T-helper 2 cell treated with Interferon-gamma antibody and Interleukin-4, amounts not matched to agents 5 μg/mL and 100 μg/mL, for 36 hours (primary cell): Measurements from ENCODE around the gene MFRP.

Source experiments
- DNase-seq: peaks from one replicate; pipeline ENCODE4 v3.0.0; 2021; ENCODE audit warnings: low spot score
- H3K27ac Mint-ChIP-seq: one replicate; pipeline ENCODE4 v1.8.0; 2021; ENCODE audit warnings: mild to moderate bottlenecking, mixed read lengths
- H3K27me3 Mint-ChIP-seq: one replicate; pipeline ENCODE4 v1.8.0; 2021; ENCODE audit warnings: low read depth, mixed read lengths
- H3K36me3 Mint-ChIP-seq: one replicate; pipeline ENCODE4 v1.8.0; 2021; ENCODE audit warnings: low read depth, mixed read lengths
- H3K4me1 Mint-ChIP-seq: one replicate; pipeline ENCODE4 v1.8.0; 2021; ENCODE audit warnings: low read depth, mixed read lengths
- H3K4me3 Mint-ChIP-seq: one replicate; pipeline ENCODE4 v1.8.0; 2022; ENCODE audit warnings: mild to moderate bottlenecking, moderate library complexity, mixed read lengths
- H3K9me3 Mint-ChIP-seq: one replicate; pipeline ENCODE4 v1.8.0; 2021; ENCODE audit warnings: mixed read lengths

The MFRP gene

DNA sequence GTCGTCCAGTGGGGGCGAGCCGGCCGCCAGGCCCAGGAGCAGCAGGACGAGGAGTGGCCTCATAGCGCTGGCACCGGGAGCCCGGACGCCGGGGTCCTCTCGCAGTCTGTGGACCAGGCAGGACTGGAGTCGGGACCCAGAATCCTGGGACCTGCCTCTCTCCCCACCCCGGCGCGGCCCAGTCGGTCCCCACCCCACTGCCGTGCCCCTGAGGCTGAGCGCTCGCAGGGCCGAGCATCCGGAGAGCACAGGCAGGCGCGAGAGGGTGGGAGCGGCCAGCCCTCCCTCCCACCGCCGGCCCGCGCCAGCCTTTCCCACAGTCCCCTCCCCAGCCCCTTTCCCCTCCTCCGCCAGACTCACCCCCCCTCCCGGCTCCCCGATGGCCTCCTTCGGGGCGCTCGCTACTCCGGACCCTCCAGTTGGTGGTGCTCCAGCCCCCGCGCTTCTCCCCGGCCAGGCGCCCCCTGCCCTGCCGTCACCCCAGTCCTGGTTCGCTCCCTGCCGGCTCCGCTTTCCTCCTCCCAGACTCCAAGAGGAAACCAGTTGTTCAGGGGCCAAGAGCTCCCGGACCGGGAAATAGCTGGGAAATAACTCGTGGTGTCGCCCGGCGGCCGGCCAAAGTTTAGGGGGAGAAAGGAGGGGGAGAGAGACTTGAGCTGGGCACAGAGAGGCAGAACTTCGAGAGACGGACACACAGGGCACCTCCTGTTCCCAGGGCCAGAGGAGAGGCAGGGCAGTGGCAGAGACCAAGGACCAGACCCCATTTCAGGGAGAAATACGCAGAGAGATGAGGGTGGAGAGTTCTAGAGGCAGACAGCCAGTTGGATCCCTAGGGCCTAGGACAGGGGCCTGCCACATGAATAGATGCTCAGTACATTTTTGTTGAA, 5.9 kb downstream of the MFRP start, which contains the start of gene C1QTNF5:
Gene C1QTNF5 (minus strand): TSS at position 549 of the 887 bp plus-strand sequence. CDS start 486 bp downstream, at position 63.
- no peak within 1 kb of the TSS for H3K4me3 Mint-ChIP-seq
- no peak within 1 kb of the TSS for H3K27ac Mint-ChIP-seq
- DNase-seq, result no peak
- H3K4me1 Mint-ChIP-seq, result peaks cover 23% of the 10 kb centered on the region
- no peaks in the 10 kb centered on the region for H3K9me3 Mint-ChIP-seq
- peaks cover 39% of the 10 kb centered on the region for H3K27me3 Mint-ChIP-seq
- H3K36me3 Mint-ChIP-seq, result peaks cover 16% of the 10 kb centered on the region

DNA sequence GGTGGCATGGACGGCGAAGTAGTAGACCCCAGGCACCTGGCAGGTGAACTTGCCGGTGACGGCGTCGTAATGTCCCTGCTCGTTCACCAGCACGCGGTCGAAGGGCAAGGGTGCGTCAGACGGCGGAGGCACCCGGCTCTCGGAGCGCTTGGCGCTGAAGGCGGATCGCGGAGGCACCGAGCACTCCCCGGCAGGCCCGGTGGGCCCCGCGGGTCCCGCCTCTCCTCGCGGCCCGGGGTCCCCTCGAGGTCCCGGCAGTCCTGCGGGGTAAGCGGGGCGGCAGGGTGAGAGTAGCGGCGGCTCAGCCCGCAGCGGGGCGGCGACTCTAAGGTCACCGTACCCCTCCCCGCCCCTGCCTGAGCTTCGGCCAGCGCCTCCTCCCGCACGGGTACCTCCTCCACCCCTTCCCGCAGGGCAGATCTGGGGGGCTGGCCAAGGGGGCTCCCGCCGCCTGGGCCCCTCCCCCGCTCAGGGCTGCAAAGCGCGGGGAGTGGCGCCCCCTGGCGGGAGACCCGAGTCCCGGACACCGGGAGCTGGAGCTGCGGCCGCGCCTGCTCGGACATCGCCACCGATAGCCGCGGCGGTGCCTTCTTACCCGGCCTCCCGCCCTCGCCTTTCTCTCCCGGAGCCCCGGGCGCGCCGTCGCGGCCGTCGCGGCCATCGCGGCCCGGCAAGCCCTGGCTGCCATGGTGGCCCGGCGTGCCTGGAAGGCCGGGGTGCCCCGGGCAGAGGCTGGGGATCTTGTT, 6.7 kb downstream of the MFRP start:
- Mint-ChIP-seq H3K4me1 (peaks cover 30% of the 10 kb centered on the region), H3K27me3 (peaks cover 35% of the 10 kb centered on the region), H3K36me3 (peaks cover 16% of the 10 kb centered on the region), H3K9me3 (no peaks in the 10 kb centered on the region), H3K4me3 (peak overlapping the region; percentile 50), H3K27ac (no peak overlapping the region)
- DNase-seq, result peak; percentile 41

DNA sequence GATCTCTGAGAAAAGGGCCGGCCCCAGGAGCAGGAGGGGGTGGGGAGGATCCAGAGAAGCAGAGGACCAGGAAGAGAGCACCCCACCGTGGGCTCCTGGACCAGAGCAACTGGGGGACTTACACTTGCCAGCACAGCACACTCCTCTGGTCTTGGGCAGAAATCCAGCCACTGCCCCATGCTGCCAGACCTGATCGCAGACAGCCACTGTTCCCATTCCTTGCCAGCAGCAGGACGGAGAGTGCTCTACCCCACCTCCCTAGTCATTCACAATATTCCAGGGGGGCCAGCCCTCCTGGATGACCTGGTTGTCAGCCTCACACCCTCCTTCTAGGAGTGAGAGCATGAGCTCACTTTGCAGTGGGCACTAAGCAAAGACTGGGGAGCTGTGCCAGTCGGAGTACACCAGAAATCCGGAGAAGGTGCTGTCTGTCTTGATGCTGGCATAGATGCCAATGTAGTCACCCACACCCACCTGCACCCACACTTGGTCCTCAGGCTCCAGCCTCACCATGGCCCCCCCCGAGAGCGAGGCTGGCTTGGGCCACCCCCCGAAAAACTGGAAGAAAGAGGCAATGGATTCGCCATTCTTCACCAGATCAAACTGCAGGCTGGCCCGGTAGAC, 7.4 kb downstream of the MFRP start:
- H3K36me3 Mint-ChIP-seq, result peaks cover 16% of the 10 kb centered on the region
- peaks cover 35% of the 10 kb centered on the region for H3K27me3 Mint-ChIP-seq
- peaks cover 30% of the 10 kb centered on the region for H3K4me1 Mint-ChIP-seq
- H3K9me3 Mint-ChIP-seq, result no peaks in the 10 kb centered on the region
- H3K4me3 Mint-ChIP-seq, result peak overlapping the region; percentile 50
- DNase-seq, result no peak
- no peak overlapping the region for H3K27ac Mint-ChIP-seq

DNA sequence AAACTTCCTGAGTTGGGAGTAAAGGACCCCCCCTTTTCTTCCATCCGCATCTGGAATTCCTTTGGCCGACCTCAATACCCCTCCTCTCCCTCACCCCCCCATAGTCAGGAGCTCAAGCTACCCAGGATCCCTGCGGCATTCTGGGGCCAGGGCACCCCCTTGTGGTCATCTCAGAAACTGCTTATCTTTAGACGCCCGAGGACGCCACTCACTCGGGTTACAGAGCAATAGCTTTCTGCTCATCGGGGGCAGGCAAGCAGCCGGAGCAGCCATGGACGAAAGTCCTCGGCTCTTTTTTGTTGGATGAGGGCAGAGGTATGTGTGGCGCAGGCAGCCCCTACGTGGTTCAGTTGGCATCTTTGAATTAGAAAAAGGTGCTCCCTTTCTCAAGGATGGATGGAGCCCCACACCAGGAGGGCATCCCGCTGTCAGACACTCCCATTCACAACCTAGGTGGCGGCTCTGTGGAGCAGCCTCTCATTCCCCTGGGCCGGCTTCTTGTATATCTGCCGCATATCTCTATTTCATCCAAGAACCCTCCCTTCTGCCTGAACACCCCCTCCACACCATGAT, 8.1 kb downstream of the MFRP start:
- H3K9me3 Mint-ChIP-seq, result no peaks in the 10 kb centered on the region
- peaks cover 16% of the 10 kb centered on the region for H3K36me3 Mint-ChIP-seq
- H3K4me3 Mint-ChIP-seq, result peak overlapping the region; percentile 59
- peak; percentile 60 for DNase-seq
- H3K27ac Mint-ChIP-seq, result no peak overlapping the region
- H3K27me3 Mint-ChIP-seq, result peaks cover 32% of the 10 kb centered on the region
- H3K4me1 Mint-ChIP-seq, result peaks cover 32% of the 10 kb centered on the region

DNA sequence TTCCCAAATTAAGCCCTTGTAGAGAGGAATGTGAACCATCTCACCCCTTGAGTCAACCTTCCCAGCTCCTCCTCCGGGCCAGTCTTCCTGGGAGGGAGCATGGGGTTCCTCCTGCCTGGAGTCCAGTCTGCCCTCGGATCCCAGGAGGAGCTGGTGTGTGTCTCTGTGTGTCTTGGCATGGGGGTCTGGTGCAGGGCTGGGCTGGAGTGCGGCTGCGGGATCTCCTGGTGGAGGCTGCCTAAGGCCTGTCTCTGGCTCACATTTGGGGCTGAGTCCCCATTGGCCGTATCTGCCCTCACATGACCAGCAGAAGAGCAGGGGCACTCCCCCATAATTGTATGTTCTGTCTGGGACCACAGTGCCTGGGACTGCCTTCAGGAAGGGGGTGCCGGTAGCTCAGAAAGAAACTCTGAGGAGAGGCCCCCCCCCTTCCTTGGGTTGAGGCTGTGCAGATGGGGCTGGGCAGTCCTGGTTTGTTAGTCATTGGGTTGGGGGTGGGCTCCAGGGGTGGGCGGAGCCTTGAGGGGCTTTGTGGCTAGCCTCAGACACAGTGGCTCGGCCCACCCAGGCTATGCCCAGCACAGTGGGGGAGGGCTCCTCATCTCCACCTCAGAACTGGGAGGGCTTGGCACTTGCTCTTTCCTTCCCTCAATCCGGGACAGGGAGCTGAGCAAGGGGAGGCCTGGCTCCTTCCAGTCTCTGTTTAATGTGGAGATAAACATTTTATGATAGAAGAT, 8.8 kb downstream of the MFRP start:
- no peak for DNase-seq
- Mint-ChIP-seq H3K27ac (no peak overlapping the region), H3K9me3 (no peaks in the 10 kb centered on the region), H3K36me3 (peaks cover 16% of the 10 kb centered on the region), H3K4me3 (no peak overlapping the region), H3K27me3 (peaks cover 27% of the 10 kb centered on the region), H3K4me1 (peaks cover 34% of the 10 kb centered on the region)

DNA sequence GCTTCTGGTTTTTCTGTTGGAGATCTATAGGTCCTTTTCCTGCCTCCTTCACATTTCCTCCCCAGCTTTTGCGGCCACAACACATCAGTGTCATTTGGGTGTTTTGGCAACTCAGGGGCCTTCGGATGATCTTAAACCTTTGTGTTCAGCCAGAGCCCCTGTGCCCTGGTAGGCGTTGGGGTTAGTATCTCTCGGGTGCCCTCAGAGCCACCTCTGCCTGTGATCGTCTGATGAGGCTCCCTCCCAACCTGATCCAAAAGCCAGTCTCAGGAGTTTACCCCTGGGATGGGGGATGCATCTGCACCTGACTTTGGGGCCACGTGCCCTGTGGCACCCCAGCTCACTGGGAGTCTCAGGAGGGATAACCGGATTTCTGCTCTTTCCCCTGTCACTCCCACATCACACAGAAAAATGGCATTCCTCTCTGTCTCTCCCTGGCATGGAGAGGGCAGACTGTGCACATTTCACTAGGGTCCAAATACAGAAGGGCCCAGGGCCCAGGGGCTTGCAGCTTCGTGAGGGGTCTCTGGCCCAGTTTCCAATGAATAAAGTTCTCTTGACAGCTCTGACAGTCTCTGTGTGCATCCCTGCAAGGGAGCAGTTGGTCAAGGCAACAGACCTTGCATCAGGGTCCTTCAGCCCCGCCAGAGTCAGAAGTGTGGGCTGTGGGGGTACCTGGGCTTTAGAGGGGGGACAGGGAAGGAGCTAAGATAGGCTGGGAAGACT, 9.6 kb downstream of the MFRP start:
- H3K36me3 Mint-ChIP-seq, result peaks cover 16% of the 10 kb centered on the region
- H3K27ac Mint-ChIP-seq, result no peak overlapping the region
- peaks cover 34% of the 10 kb centered on the region for H3K4me1 Mint-ChIP-seq
- H3K9me3 Mint-ChIP-seq, result no peaks in the 10 kb centered on the region
- H3K27me3 Mint-ChIP-seq, result peaks cover 23% of the 10 kb centered on the region
- H3K4me3 Mint-ChIP-seq, result peak overlapping the region; percentile 60
- DNase-seq, result no peak

DNA sequence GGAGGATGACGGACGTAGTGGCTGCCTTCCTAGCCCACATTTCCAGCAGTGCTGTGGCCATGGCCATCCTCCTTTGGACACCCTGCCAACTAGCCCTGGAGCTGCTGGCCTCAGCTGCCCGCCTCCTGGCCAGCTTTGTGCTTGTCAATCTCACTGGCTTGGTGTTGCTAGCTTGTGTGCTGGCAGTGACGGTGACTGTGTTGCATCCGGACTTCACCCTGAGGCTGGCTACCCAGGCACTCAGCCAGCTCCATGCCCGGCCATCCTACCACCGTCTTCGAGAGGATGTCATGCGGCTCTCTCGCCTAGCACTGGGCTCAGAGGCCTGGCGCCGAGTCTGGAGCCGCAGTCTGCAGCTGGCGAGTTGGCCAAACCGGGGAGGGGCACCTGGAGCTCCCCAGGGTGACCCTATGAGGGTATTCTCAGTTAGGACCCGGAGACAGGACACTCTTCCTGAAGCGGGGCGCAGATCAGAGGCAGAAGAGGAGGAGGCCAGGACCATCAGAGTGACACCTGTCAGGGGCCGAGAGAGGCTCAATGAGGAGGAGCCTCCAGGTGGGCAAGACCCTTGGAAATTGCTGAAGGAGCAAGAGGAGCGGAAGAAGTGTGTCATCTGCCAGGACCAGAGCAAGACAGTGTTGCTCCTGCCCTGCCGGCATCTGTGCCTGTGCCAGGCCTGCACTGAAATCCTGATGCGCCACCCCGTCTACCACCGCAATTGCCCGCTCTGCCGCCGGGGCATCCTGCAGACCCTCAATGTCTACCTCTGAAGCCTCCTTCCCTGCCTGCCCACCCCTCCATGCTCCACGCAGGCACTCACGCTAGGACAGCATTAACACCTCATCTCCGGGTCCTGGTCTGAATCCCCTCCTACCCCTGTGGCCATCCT, 10.6 kb downstream of the MFRP start:
- peak overlapping the region; percentile 99 for H3K4me3 Mint-ChIP-seq
- H3K4me1 Mint-ChIP-seq, result peaks cover 29% of the 10 kb centered on the region
- DNase-seq, result no peak
- peak overlapping the region; percentile 100 for H3K27ac Mint-ChIP-seq
- no peaks in the 10 kb centered on the region for H3K9me3 Mint-ChIP-seq
- peaks cover 16% of the 10 kb centered on the region for H3K36me3 Mint-ChIP-seq
- peaks cover 15% of the 10 kb centered on the region for H3K27me3 Mint-ChIP-seq

DNA sequence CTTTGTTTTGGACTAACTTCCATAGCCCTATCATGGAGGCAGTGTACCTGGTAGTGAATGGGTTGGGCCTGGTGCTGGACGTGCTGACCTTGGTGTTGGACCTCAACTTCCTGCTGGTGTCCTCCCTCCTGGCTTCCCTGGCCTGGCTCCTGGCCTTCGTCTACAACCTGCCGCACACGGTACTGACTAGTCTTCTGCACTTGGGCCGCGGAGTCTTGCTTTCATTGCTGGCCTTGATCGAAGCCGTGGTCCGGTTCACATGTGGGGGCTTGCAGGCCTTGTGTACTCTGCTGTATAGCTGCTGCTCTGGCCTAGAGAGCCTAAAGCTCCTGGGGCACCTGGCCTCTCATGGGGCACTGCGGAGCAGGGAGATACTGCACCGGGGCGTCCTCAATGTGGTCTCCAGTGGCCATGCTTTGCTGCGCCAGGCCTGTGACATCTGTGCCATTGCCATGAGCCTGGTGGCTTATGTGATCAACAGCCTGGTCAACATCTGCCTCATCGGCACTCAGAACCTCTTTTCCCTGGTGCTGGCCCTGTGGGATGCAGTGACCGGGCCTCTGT, 11.3 kb downstream of the MFRP start:
- Mint-ChIP-seq H3K27me3 (peaks cover 18% of the 10 kb centered on the region), H3K36me3 (peaks cover 16% of the 10 kb centered on the region), H3K9me3 (no peaks in the 10 kb centered on the region), H3K4me1 (peaks cover 32% of the 10 kb centered on the region), H3K4me3 (peak overlapping the region; percentile 99), H3K27ac (peak overlapping the region; percentile 100)
- no peak for DNase-seq

DNA sequence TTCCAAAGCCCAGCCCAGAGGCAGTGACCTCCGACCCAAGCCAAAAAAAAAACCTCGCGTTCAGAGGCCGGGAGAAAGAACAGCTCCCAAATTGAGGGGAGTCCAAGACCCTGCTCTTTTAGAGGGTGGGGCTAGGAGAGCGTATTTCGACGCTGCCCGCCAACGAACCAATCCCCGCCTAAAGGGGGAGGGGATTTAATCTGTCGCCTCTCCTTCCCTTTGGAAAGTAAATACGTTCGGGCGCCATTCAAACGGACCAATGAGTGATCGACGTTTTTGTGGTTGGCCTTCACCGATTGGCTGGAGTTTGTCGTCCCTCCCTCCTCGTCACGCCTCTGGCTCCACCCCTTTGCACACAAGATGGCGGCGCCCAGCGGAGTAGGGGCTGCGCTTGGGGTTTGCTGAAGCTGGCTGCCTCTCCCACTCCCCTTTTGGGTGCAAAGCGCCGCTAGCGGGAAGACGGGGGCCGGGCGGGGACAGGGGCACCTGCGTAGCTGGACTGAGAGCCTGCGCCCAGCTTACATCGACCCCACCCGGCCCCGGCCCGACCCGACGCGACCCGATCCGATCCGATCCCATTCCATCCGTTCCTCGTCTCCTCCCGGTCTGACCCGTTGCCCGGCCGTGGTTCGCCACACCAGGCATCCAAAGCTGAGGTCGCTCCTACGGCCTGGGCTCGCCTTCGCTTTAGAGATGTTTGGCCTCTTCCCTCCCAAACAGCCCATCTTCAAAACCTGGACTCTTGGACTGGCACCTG, 12.2 kb downstream of the MFRP start, which contains the start of gene RNF26:
Gene RNF26 (plus strand): TSS at position 354 of the 757 bp plus-strand sequence. CDS start 596 bp downstream, outside the sequence.
- H3K4me3 Mint-ChIP-seq, result peak within 1 kb of the TSS; percentile 99
- H3K9me3 Mint-ChIP-seq, result no peaks in the 10 kb centered on the region
- DNase-seq, result peak; percentile 92
- peaks cover 30% of the 10 kb centered on the region for H3K4me1 Mint-ChIP-seq
- peaks cover 16% of the 10 kb centered on the region for H3K36me3 Mint-ChIP-seq
- peaks cover 19% of the 10 kb centered on the region for H3K27me3 Mint-ChIP-seq
- H3K27ac Mint-ChIP-seq, result peak within 1 kb of the TSS; percentile 100

DNA sequence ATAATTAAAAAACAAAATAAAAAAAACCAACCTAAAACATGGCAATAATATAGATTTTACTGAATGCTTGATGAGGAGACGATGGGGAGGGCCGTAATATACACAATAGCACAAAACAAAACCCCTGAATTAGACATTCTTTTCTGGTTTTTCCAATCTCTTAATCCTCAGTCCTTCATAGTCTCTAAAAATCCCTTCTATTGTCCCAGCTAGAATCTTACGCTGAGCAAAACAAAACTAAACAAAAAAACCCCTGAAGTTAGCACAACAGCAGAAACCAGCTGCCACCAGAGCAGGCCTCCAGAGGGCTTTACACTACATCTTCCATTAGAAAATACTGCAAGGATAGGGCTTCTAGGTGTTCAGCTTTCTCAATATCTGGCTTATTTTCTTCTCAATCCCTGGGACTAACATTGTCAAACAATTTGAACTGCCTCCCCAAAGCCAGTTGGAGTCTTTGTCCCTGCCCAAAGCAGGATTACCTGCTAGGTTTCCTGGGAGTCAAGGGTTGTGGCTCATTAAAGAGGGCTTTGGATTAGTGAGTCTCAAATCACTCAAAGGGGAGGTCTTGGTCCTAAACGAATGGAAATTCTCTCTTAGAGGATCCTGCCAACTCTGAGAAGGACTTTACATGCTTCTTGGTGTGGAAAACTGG, 14.3 kb downstream of the MFRP start:
- Mint-ChIP-seq H3K27ac (no peak overlapping the region), H3K4me1 (peaks cover 21% of the 10 kb centered on the region), H3K9me3 (no peaks in the 10 kb centered on the region), H3K36me3 (peaks cover 11% of the 10 kb centered on the region), H3K4me3 (peak overlapping the region; percentile 13), H3K27me3 (peaks cover 14% of the 10 kb centered on the region)
- DNase-seq, result no peak

DNA sequence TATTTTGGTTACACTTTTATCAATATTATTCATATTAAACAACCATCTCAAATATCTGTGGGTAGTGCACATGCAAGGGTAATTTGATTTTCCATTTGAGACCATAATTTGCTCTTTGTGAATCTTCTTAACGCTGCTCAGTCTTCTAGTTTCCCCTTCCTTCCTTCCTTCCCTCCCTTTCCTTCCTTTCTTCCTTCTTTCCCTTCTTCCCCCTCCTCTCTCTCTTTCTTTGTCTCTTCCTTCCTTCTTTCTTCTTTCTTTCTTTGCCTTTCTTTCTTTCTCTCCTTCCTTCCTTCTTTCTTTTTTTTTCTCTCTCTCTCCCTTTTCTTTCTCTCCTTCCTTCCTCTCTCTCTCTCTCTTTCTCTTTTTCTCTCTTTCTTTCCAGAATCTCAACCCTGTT, 16.3 kb downstream of the MFRP start:
- no peaks in the 10 kb centered on the region for H3K9me3 Mint-ChIP-seq
- H3K4me1 Mint-ChIP-seq, result peaks cover 12% of the 10 kb centered on the region
- no peaks in the 10 kb centered on the region for H3K36me3 Mint-ChIP-seq
- H3K27ac Mint-ChIP-seq, result no peak overlapping the region
- DNase-seq, result no peak
- H3K27me3 Mint-ChIP-seq, result peaks cover 14% of the 10 kb centered on the region
- H3K4me3 Mint-ChIP-seq, result no peak overlapping the region
